Esophagus muscularis mucosa (tissue), 4 donors: ENCODE measurements around the gene FAR2. TPM values are rescaled to one million over a fixed set of nuclear protein-coding genes. Genes with fewer than 3 reads are reported as not detected.

Experiments used
- total RNA-seq, 4 donors: library from RNA; depleted of rRNA; stranded (reverse); fragments of >200 nt; gene quantifications; one replicate each; pipeline versions ENCODE4 v1.1.0 to v1.2.1, GENCODE V29; 2016

The FAR2 gene
- total RNA-seq, 4 donors from 2014 or later, result 11.6 to 15.0 (median 11.9) TPM

Other genes with a start within 250 kb of the FAR2 start
- 10 to 100 TPM; 27.2 to 86.8 (median 64.6) TPM for gene ERGIC2, start 231.9 kb downstream of the FAR2 start, total RNA-seq